Measurements from ENCODE around the gene AQP3.

Gene AQP3

DNA sequence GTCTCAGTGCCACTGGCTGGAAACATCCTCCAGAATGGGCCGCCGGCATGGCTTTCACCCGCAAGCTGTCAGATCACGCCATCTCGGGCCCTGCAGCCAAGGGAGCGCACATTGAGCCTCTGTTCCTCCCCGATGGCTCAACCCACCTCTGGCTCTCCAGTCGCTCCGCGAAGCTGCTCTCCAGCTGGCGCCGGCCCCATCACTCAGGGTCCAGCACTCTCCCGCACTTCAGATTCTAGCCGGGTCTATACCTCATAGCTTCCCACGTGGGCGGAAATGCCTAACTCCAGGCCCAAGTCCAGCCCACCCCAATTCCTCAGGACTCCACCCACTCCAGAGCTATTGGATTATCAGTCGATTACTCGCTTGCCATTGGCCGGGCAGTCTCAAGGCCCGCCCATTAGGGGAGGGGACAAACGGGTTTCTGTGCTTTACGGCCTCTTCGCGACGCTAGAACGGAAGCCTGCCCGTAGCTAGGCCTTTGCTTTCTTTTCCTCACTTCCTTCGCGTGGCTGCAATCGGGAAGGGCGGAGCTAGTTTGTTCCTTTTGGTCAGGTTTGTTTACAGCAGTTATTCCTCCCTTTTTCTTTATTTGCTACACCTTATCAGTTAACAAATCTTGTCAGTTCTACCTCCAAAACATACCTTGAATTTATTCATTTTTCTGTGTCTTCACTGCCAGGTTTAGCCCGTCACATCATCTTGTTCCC, 26.4 kb upstream of the AQP3 start, which contains the start of gene NOL6:
TSS of gene NOL6 (minus strand) at position 282 of the 710 bp plus-strand sequence. CDS start at position 200, 82 bp downstream.
- peak within 1 kb of the TSS; percentile 98 to 100 for H3K4me3 ChIP-seq (replicated peaks in 1 of 2; ENCODE audit: low read depth in 2 of 2, low read length in 2 of 2)
- no peak for TF ChIP-seq CTCF (IDR thresholded peaks at IDR 0.05; ENCODE audit: low read depth, low read length)
- peak; percentile 99 to 100 for DNase-seq (ENCODE audit: low read depth in 2 of 2)

- peak overlapping the region; percentile 98 to 100 for H3K4me3 ChIP-seq (replicated peaks in 1 of 2; ENCODE audit: low read depth in 2 of 2, low read length in 2 of 2)
- TF ChIP-seq CTCF (IDR thresholded peaks at IDR 0.05; ENCODE audit: low read depth, low read length) = no peak
- no peak for DNase-seq (ENCODE audit: low read depth in 2 of 2)
Observed at GRCh38 chr9:33472881-33473615, 25.7 kb upstream of the AQP3 start.

DNA sequence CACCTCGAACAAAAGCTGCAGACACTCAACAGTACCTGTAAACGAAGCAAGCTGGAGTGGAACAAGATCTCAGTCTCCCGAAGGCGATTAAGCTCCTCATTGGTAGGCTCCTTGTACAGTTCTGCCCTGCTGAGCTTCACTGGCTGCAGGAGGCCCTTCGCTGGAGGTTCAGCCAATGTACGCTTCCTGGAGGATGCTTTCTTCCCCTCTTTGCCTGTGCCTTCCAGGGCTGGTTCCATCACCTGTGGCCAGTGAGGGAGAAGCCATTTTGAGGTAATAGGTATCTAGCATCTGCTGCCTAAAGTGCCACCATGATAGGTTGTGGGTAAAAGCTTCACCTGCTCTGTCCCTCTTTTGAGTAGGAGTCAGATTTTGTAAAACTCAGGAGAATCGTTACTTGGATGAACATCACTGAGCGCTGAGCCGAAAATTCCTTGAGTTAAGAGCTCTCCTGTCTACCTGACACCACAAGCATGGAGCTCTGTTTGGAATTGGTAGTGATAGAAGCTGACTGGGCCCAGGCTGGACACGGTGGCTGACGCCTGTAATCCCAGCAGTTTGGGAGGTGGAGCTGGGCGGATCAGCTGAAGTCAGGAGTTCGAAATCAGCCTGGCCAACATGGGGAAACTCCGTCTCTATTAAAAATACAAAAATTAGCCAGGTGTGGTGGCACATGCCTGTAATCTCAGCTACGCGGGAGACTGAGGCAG, 24.9 kb upstream of the AQP3 start:
- DNase-seq (ENCODE audit: low read depth in 2 of 2) = no peak
- no peak for TF ChIP-seq CTCF (IDR thresholded peaks at IDR 0.05; ENCODE audit: low read depth, low read length)
- H3K4me3 ChIP-seq (replicated peaks in 1 of 2; ENCODE audit: low read depth in 2 of 2, low read length in 2 of 2) = peak overlapping the region in 1 of 2 donors; percentile 100

DNA sequence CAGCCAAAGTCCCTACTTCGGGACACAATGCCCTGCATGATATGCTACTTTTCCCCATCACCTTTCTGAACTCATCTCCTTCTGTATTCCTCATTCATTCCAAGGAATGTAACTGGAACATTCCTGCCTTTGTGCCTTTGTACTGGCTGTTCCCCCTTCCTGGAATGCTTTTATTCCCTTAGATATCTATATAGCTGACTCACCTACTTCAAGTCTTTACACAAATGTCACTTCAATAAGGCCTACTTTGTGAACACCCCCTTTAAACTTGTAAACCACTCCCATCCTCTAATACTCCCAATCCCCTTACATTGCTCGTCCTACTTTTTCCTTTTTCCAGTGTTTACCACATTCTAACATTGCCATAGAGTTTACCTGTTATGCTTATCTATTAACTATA, 24.0 kb upstream of the AQP3 start:
- DNase-seq (ENCODE audit: low read depth in 2 of 2) = no peak
- no peak for TF ChIP-seq CTCF (IDR thresholded peaks at IDR 0.05; ENCODE audit: low read depth, low read length)
- H3K4me3 ChIP-seq (replicated peaks in 1 of 2; ENCODE audit: low read depth in 2 of 2, low read length in 2 of 2) = no peak overlapping the region

DNA sequence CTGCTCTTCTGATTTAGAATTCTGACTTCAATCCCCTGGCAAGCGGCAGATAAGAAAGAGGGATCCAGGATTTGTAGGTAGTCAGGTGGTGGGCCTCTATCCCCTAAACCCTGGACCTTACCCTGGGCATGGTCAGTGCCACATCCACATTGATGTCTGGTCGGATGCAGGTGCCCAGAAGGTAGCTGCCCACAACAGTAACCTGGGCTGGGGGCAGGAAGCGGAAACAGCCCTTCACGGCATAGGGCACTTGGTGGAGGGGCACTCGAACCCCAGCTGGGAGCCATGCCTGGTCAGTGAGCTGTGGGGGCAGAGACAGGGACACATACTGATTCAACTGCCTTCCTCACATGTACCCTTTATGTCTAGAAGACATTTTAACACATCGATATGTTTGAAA, 22.5 kb upstream of the AQP3 start:
- TF ChIP-seq CTCF (IDR thresholded peaks at IDR 0.05; ENCODE audit: low read depth, low read length) = no peak
- no peak overlapping the region for H3K4me3 ChIP-seq (replicated peaks in 1 of 2; ENCODE audit: low read depth in 2 of 2, low read length in 2 of 2)
- no peak for DNase-seq (ENCODE audit: low read depth in 2 of 2)

GRCh38 chr9:33468797-33469621, 21.6 kb upstream of the AQP3 start:
- no peak for DNase-seq (ENCODE audit: low read depth in 2 of 2)
- no peak for TF ChIP-seq CTCF (IDR thresholded peaks at IDR 0.05; ENCODE audit: low read depth, low read length)
- no peak overlapping the region for H3K4me3 ChIP-seq (replicated peaks in 1 of 2; ENCODE audit: low read depth in 2 of 2, low read length in 2 of 2)

Data from cardiac fibroblast (primary cell).